ENCODE data around the gene MTX1.

DNA sequence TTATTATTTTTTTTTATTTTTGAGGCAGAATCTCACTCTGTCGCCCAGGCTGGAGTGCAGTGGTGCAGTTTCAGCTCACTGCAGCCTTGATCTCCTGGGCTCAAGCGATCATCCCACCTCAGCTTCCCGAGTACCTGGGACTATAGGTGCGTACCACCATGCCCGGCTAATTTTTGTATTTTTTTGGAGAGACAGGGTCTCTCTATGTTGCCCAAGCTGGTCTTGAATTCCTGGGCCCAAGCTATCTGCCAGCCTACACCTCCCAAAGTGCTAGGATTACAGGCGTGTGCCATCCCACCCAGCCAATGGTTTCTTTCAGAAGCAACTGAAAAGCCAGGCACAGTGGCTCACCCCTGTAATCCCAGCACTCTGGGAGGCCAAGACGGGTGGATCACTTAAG lies 37.7 kb upstream of the MTX1 start:
- TF ChIP-seq POLR2A (IDR thresholded peaks at IDR 0.05) = no peak
- TF ChIP-seq EP300 (IDR thresholded peaks at IDR 0.05) = no peak

Measured in upper lobe of left lung (tissue), 4 donors.